CD4-positive, alpha-beta T cell treated with Interleukin-6 for 4 hours (primary cell): ENCODE results near the gene ARID4B.
"Not testable (repeated sequence)": the region's sequence is repeated elsewhere in the genome, so short reads cannot be mapped to it uniquely, and the experiment has no call there.

Source experiments
- DNase-seq: peaks from one replicate; pipeline ENCODE4 v3.0.0-alpha.2; 2020; ENCODE audit warnings: mixed read lengths

The ARID4B gene

DNA sequence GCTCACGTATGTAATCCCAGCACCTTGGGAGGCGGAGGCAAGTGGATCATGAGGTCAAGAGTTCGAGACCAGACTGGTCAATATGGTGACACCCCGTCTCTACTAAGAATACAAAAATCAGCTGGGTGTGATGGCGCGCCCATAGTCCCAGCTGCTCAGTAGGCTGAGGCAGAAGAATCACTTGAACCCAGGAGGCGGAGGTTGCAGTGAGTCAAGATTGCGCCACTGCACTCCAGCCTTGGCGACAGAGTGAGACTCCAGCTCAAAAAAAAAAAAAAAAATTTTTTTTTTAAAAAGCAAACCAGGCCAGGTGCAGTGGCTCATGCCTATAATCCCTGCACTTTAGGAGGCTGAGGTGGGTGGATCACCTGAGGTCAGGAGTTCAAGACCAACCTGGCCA, 168.7 kb downstream of the ARID4B start:
- DNase-seq: not testable (repeated sequence)

DNA sequence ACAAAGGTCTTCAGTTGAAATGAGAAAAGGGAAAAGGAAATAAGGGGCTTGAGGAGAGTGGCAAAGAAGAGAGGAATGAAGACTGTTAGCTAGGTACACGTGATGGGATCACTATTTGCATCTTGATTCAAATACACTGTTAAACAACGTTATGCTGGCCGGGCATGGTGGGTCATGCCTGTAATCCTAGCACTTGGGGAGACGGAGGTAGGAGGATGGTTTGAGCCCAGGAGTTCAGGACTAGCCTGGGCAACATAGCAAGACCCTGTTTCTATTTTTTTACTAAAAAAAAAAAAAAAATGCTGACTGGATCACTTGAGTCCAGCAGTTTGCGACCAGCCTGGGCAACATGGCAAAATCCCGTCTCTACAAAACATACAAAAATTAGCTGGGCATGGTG, 169.3 kb downstream of the ARID4B start:
- no peak for DNase-seq

DNA sequence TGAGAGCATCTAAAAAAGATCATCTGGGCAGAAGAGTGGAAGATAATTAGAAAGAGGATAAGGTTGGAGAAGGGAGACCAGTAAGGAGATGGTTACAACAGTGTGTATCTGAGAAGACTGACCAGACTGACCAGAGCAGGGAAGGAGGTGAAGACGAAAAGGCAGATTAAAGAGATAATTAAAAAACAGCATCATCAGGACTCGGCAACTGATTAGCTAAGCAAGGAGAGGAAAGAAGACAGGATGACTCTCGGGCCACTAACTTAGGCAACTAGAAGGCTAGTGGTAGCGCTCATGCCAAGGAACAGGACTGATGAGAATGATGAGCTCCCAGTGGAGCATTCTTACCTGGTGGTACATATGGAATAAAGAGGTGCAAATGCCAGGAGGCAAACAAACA, 170.8 kb downstream of the ARID4B start:
- no peak for DNase-seq

DNA sequence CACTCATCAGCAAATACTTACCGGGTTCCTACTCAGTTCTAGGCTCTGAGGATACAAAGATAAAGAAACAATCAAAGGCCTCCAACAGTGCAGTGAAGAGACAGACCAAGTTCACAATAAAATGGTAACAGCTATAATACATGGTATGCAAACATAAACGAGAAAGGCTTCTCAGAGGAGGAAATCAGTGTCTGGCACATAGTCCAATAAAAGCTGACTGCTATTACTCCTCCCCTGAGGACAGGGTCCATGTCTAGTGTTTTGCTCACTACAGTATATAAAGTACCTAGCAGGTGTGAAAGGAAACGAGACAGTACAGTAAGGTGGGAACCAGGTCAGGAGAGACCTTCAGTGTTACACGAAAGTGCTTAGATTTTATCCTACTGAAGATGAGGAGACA, 171.2 kb downstream of the ARID4B start:
- no peak for DNase-seq

DNA sequence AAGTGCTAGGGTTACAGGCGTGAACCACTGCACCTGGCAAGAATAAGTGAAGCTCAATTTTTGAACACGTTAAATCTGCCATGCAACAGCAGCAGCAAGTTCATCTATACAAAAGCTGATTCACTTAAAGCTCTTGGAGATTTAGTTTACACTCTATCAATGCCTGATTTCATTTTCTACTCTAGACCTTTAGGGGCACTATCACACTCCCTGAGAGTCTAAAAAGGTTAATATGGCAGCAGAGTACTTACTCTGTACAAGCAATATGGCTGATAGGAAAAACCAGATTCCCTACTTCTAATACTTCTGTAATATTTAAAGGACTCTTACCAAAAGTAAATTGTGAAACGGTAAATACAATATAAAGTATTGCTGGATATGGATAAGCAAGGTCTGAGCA, 171.7 kb downstream of the ARID4B start:
- no peak for DNase-seq

DNA sequence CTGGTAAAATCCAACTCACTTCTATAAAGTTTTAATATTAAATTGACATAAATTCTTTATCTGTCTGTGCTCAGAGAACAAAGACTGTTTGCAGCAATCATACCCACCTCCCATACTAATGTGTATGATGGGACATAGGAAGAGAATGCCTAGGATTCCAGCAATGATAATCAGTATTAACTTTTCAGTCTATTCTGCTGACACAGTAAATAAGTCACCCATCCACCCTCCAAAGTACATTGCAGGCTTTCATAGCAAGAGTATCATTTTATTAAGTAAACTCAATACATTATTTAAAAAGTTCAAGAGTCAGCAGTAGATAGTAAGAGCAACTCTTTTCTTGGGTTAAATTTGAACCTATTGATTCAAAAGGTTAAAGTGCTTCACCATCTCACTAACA, 175.7 kb downstream of the ARID4B start:
- DNase-seq: no peak

DNA sequence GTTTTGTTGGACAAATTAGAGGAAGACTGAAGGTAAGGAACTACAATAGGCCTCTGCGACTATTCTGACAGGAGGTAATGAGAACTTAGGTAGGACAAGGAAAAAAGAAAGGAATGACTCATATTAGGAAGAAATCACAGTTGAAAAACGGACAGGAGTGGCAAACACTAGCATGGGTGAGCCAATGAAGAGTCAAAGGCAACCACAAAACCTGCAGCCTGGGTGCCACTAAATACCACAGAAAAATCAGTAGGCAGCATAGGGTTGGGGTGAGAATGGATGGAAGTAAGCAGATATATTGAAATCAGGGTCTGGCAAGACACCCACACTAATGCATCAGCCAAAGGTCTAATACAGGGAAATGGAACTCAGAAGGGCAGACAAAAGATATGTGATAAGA, 176.9 kb downstream of the ARID4B start:
- no peak for DNase-seq

DNA sequence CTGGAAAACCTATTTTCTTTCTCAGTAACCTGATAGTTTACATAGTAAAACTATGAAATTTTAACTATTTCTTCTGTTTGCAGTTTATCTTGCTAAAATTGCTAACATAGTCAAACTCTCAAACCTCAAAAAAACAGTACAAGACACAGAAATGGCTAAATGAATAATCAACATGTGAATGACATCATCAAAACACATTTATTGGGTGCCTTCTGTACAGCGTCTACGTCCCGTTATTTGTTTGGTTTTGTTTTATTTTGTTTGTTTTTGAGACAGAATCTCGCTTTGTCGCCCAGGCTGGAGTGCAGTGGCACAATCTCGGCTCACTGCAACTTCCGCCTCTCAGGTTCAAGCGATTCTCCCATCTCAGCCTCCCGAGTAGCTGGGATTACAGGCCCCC, 178.2 kb downstream of the ARID4B start:
- no peak for DNase-seq

DNA sequence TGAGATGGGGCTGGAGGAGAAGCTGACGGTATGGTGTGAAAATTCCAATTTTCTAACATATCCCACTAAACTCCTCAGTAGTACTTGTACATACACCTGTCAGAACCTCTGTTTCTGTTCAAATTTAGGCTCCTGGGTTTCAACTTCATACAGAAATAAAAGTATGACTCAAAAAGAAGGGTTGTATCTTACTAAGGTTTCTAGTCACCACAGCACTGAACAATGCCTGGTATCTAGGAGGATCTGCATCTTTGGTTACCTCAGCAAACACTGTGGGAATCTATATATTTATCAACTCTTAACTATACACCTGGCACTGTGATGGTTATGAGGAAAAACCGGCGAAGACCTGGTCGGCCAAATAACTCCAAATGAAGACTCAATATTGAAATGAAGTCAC, 180.7 kb downstream of the ARID4B start:
- no peak for DNase-seq

DNA sequence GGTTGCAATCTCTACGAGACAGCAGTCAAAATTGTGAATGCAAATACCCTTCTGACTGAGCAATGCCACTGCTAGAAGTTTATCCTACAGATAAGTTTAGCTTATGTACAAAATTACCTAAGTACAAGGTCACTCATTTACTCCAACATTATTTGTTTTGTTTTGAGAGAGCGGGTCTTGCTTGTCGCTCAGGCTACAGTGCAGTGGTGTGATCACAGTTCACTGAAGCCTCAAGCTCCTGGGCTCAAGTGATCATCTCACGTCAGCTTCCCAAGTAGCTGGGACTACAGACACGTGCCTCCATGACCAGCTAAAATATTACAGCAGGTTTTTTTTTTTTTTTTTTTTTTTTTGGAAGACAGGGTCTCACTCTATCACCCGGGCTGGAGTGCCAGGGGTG, 182.3 kb downstream of the ARID4B start:
- DNase-seq: no peak

DNA sequence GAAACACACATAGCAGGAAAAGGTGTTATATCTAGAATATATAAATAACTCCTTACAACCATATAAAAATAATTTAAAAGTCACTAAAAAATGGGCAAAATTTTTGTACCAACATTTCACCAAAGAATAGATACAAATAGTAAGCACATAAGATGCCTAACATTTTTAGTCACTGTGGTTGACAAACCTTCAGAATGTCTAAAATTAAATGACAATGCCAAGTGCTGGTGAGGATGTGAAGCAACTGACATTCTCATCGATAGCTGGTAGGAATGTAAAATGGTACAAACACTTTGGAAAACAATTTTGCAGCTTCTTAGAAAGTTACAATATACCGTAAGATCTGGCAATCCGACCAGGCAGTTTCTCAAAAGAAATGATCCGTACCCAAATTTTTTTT, 185.0 kb downstream of the ARID4B start:
- DNase-seq: no peak

DNA sequence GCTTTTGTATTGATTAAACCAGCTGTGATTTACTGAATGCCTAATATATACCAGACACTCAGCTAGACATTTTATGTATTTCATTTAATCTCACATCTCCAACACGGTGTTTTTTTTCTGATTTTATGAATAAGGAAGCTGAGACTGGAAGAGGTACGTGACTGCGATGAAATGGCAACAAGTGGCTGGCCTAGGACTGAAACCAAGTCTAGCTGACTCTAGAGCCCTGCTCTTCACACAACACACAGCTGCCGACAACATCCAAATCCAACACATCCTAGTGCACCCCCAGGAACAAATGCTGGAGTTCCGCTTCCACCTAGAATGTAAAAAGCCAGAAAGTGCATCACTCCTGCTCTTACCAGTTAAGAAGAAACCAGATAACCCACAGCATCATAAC, 188.7 kb downstream of the ARID4B start:
- DNase-seq: no peak

DNA sequence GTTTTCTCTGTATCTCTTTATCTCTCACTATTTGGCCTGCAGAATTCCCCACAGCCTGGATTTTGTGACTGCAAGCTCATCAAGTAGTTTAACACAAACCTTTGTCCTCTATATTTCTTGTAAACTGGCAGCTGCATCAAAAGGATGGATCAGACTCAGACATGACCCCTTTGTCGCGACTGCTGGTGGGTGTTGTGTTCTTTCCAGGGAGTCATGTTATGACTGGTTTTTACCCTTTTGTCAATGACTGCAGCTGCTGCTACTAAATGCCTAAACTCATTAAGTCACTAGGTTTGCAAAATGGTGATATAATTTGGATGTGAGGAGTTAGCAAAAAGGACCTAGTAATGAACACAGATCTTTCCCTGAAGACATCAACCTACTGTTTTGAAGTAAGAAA, 189.2 kb downstream of the ARID4B start:
- DNase-seq: no peak

DNA sequence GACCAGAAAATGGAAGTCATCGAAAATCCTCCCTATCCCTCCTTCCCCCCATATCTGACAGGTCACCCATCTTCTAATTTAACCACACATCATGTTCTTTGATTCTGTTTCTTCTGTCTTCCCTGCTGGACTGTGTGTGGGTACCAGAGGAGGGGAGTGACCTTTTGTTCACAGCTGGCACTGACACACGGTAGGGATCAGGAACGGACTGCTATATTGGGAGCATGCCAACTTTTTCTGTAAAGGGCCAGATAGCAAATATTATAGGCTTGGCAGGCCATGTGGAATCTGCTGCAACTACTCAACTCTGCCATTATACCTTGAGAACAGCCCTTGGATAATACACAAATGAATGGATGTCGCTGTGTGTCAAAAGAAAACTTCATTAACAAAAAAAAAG, 191.9 kb downstream of the ARID4B start:
- no peak for DNase-seq

DNA sequence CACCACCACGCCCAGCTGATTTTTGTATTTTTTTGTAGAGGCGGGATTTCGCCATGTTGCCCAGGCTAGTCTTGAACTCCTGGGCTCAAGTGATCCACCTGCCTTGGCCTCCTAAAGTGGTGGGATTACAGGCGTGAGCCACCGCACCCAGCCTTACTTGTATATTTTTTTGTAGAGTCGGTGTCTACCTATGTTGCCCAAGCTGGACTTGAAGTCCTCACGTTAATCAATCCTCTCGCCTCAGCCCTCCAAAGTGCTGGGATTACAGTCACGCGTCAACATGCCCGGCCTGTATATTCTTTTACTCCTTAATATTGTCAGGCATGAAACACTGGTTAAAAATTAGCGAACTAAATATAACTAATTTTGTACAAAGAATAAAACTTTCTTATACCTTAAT, 193.8 kb downstream of the ARID4B start:
- DNase-seq: no peak

DNA sequence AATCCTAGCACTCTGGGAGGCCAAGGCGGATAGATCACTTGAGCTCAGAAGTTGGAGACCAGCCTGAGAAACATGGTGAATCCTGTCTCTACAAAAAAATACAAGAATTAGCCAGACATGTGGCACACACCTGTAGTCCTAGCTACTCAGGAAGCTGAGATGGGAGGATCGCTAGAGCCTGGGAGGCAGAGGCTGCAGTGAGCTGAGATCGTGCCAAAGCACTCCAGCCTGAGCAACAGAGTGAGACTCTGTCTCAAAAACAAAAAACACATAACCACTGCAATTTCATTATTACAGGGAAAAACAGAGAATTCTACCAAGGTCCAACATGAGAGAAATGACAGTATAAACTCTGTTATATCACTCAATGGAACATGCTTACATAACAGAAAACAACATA, 194.9 kb downstream of the ARID4B start:
- DNase-seq: no peak

DNA sequence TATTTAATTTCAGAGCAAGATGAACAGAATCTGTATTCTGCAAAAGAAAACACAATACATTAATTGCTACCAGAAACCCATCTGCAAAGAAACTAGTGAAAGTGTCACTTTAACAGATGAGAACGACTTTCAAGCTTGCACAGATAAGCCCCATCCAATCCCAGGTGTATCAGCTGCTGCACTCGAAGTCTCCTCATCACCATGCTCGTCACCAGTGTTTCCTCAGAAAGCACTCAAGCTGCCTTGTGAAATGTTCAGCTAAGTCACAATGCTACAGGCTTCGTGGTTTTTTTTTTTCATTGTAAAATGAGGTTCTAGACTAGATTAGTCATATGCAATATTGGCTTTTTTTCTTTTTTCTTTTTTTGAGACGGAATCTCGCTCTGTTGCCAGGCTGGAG, 196.0 kb downstream of the ARID4B start:
- no peak for DNase-seq

DNA sequence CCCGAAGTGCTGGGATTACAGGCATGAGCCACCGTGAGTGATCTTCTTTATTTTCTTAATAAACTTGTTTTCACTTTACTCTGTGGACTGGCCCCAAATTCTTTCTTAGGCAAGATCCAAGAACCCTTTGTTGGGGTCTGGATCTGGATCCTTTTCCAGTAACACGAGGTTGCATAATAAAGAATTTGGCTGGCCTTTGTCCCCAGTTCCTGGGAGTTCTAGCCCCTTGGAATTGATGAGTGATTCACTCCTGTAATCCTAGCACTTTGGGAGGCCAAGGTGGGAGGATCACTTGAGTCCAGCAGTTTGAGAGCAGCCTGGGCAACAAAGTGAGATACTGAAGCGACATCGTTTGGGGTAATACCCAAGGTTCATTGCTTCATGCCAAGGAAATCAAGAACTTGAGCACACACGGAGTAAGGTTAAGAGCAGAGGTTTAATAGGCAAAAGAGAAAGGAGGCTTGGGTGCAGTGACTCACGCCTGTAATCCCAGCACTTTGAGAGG, 197.2 kb downstream of the ARID4B start:
- DNase-seq: no peak

DNA sequence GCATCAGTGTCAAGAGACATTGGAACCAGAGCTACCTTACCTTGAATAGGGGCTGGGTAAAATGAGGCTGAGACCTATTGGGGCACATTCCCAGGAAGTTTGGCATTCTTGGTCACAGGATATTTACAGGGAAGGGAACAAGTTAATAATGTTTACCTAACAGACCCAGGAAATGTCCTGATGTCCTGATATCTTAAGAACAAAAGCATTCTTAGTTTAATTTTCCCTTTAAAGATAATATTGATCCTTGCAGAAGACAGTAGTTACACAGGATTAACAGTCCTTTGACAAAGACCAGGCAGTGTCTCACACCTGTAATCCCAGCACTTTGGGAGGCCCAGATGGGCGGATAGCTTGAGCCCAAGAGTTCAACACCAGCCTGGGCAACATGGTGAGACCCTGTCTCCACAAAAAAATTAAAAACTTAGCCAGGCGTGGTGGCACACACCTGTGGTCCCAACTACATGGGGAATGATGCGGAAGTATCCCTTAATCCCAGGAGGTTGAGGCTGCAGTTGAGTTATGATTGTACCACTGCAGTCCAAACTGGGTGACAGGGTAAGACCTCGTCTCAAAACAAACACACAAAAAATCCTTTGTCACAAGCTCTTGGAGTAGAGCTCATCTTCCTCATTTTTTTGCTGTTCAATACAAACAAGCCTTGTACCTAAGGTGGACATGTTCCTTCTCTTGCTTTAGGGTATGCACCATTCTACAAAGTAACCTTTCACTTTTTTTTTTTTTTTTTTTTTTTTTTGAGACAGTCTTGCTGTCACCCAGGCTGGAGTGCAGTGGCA, 198.0 kb downstream of the ARID4B start:
- DNase-seq: no peak

DNA sequence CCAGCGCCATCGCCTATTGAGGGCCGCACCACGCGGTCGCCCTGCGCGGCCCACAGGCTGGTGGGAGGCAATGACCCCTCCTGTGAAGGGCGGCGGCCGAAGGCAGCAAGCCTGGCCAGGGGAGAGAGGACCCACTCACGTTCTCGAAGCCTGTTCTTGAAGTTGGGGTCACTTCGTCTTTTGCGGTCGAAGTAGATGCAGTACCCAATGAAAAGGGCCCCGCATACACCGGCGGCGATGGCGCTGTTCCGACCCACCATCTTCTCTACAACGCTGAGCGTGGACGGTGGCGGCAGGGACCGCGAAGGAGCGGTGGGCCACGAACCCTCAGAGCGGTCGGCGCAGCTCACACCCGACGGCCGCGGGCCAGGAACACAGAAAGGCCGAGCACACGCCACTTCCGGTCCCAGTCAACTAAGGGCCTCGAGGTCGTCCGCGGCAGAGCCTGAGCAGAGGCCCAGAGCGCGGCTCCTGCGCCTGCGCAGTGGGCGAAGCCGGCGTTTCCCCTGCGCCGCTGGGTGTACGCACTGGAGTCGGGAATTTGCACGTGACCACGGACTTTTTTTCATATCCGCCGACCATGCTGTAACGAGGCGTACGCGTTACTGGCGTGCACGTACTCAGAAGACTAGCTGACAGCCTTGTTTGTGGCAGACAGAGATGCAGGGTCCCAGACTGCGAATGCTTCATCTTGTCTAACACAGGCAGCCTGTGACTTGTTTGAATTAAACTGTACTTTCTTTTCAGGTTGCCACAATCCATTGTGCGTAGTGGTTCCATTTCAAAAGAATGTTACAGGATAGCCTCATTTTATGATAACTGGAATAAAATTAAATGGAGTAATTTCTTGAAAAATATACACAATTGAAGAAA, 199.3 kb downstream of the ARID4B start, which contains the start of gene TOMM20:
Gene TOMM20, minus strand, starts transcription at position 382 of the 873 bp plus-strand sequence. Its CDS starts 122 bp downstream, at position 260.
- peak; percentile 93 for DNase-seq

DNA sequence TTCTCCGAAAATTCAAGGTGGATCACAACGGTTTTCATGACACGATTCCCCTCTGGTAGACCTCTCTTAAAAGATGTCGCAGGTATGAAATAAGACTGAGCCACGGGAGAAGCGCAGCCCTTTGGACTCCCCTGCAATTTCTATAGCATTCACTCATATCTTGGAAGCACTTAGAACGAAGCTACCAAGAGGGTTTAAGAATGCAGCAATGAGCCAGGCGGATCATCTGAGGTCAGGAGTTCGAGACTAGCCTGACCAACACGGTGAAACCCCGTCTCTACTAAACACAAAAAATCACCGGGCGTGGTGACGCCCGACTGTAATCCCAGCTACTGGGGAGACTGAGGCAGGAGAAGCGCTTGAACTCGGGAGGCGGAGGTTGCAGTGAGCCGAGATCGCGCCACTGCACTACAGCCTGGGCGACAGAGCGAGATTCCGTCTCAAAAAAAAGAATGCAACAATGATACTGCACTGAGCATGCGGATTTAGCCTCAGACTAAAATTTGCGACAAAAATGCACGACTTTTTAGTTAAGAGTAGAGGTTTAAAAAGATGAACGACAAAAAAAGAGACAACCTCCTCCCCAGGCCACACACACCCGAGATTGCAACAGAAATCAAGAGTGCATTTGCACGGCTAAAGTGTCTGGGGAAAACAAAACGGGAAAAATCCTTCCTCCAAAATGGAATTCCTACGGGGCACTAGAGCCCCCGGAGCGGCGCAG, 200.1 kb downstream of the ARID4B start:
- DNase-seq: no peak

DNA sequence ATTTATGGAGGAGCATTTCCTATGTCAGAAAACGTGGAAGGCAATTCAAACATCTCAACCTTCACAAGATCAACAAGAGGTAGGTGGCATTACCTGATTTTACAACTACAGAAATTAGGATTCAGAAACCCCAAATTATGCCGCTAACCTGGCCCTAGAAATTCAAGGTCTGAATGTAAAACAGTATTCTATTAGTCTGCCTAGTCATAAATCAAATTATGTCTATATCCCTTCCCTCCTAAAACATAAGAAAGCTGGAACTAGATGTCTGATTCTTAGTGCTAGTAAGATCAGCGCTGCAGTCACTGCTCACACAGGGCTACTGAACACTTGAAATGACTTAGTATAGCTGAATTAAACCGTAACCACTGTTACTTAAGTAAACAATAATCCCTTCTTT, 200.8 kb downstream of the ARID4B start:
- DNase-seq: no peak

DNA sequence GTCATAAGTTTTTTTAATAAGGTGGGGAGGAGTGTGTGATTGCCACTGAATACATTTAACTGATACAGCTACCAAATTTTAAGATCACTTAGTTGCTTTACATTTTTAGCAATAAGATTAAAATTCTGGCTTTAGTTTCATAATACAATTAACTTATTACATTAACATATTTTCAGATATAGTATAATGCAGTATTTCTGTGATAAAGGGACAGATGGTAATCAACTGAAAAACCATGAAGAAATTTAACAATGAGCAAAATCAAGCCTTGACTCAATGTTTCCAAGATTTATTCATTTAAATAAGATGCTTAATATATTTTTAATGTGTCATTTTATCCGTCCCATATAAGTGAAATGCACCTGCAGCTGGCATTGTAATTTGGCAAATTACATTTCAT, 203.3 kb downstream of the ARID4B start:
- DNase-seq: no peak
